Posterior cingulate gyrus (tissue), 11 donors: ENCODE results near the gene SDHAF2.
"Not testable (repeated sequence)": the region's sequence is repeated elsewhere in the genome, so short reads cannot be mapped to it uniquely, and the experiment has no call there.

Source experiments
- DNase-seq, 10 donors: peaks; one replicate each; pipeline versions ENCODE4 v3.0.0 to v3.0.0-alpha.2; 2020 to 2021; ENCODE audit warnings: mixed read lengths in 3 of 10
- intact Hi-C: fragments of 100-400 bp; cut with DNase I; formaldehyde crosslinking; loops from one replicate; pipeline ENCODE4 v1.15.1; 2023

Gene SDHAF2

GRCh38 chr11:61422226-61422625 is 7.7 kb upstream of the SDHAF2 start:
- DNase-seq, result no peak
- intact Hi-C loops, result no loop called here

GRCh38 chr11:61425367-61426131 is 4.4 kb upstream of the SDHAF2 start:
- no peak for DNase-seq
- intact Hi-C loops, result no loop called here

DNA sequence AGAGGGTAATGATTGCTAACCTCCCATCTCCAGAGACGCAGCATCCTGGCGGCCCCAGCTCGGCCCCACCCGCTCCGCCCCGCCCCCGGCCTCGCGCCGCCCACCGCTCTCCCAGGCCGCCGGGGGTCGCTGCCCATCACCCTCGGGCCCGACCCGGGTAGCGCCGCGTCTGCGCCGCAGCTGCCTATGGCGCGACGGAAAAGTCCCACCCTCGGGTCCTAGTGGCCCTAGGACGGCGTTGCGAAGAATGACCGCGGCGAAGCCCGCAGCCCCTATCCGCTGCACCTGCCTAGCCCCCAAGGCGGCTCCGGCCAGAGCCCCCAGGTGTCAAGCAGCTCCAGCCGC is 606 bp upstream of the SDHAF2 start:
- DNase-seq, result peak in 5 of 10 donors; percentile 13 to 80 (median 30)
- intact Hi-C loops, result no loop called here

GRCh38 chr11:61430839-61431238 is 915 bp downstream of the SDHAF2 start:
- intact Hi-C loops, result loop anchor here (10.0 kb wide), 1 partner anchor 96 kb away; the partner anchor contains the start of genes DDB1 and TKFC
- DNase-seq, result not testable (repeated sequence)

DNA sequence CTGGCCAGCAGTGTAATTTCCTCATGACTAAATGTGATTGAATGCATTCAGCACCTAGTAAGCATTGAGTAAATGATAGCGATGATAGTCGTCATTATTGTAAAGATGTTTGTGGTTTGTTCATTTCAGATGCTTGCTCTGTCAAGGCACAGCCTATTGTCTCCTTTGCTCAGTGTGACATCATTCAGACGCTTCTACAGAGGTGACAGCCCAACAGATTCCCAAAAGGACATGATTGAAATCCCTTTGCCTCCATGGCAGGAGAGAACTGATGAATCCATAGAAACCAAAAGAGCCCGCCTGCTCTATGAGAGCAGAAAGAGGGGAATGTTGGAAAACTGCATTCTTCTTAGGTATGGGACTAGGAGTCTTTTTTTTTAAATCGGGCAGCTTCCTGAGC is 7.6 kb downstream of the SDHAF2 start:
- DNase-seq, result no peak
- intact Hi-C loops, result loop anchor here (10.0 kb wide), 1 partner anchor 103 kb away; the partner anchor contains the start of genes DDB1 and TKFC

DNA sequence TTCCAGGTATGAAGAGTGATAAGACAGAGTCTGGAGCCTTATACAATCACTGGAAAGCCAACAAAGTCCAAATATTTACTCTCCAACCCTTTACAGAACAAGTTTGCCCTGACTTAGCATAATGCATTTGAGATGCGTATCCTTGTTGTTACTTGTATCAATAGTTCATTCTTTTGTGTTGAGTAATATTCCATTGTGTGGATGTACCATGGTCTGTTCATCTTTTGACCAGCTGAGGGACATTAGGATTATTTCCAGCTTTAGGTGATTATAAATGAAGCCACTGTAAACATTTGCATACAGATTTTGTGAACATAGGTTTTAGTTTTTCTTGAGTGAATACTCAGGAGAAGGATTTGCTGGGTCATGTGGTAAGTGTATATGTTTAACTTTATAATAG is 9.7 kb downstream of the SDHAF2 start:
- intact Hi-C loops, result loop anchor here (10.0 kb wide), 1 partner anchor 105 kb away; the partner anchor contains the start of genes DDB1 and TKFC
- DNase-seq, result no peak

DNA sequence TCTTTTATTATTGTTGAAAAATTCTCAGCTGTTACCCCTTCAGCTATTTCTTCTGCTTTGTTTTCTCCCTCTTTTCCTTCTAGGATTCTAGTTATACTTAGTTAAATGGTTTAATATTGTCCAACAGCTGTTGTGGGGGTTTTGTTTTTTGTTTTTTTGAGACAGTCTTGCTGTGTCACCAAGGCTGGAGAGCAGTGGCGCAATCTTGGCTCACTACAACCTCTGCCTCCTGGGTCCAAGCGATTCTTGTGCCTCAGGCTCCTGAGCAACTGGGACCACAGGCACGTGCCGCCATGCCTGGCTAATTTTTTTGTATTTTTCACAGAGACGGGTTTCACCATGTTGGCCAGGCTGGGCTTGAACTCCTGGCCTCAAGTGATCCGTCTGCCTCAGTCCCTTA is 12.7 kb downstream of the SDHAF2 start:
- intact Hi-C loops, result no loop called here
- DNase-seq, result no peak

- DNase-seq, result no peak
- intact Hi-C loops, result no loop called here
Measured at GRCh38 chr11:61445516-61445915, 15.6 kb downstream of the SDHAF2 start.

DNA sequence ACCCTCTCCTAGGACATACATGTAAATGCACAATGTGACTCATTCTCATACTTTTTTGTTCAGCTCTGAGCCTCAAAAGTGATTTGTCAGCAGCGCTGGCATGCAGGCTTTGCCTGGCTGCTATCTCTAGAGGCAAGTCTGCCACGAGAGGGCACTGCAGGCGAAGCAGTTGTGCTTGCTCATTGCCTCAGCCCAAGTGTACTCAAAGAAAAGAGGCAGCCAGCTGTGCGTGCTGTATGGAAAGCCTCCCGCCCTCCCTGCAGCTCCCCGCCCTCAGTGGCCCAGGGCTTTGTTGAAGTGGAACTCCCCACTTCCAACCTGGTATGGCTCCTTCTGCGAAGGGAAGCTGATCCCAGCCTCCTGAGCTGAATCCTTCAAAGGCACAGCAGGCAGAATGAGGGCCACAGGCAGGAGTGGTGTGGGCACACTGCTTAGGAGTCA is 16.3 kb downstream of the SDHAF2 start:
- intact Hi-C loops, result loop anchor here (1.0 kb wide), 2 partner anchors 71 to 192 kb away; no protein-coding TSS in a partner anchor
- DNase-seq, result peak; percentile 87 to 99 (median 94)

GRCh38 chr11:61447601-61448551 is 18.0 kb downstream of the SDHAF2 start:
- intact Hi-C loops, result no loop called here

DNA sequence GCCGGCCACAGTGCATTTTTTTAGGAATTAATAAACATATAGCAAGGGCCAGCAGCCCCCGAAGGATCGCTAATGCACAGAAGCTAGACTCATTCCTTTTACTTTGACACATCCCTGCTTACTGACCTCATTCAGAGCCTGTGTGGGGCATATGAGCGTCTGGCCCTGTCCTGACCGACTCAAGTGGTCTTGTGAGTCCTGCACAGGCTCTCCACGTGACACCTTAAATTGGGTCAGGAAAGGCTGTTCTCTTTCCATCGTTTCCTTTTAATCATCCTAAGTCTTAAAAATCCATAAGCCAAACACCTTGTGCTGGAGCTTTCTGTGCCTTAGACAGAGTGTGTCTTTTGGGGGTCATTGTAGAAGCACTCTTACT is 18.6 kb downstream of the SDHAF2 start:
- DNase-seq, result peak in 1 of 10 donors; percentile 28
- intact Hi-C loops, result no loop called here

More at GRCh38 chr11:61447601-61448551, 18.0 kb downstream of the SDHAF2 start:
- DNase-seq, result peak in 3 of 10 donors; percentile 11 to 28 (median 22)

- intact Hi-C loops, result no loop called here
- no peak for DNase-seq
Measured at GRCh38 chr11:61452825-61453224, 22.9 kb downstream of the SDHAF2 start.

- DNase-seq, result peak in 1 of 10 donors; percentile 7
Measured at GRCh38 chr11:61453695-61454094, 23.8 kb downstream of the SDHAF2 start.

DNA sequence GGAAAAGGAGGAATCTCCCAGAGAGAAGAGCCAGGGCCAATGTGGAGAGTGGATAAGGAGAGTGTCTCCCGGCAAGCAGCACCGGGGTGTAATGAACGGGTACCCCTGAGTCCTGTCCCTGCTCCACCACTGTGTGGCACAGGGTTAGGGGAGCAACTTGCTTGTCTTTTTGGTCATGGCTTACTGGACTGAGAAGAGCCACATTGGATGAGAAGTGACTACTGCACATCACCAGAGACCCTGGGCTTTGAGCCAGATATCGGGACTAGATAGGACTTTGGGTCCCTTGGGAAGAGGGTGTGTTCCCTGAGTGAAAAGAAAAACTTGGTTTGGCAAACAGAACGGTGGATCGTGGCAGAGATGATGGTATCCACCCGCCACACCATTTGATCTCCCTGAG is 24.6 kb downstream of the SDHAF2 start:
- DNase-seq, result no peak
- intact Hi-C loops, result no loop called here

More at GRCh38 chr11:61453695-61454094, 23.8 kb downstream of the SDHAF2 start:
- intact Hi-C loops, result no loop called here

GRCh38 chr11:61460474-61460881 is 30.6 kb downstream of the SDHAF2 start:
- peak in 2 of 10 donors; percentile 40 to 62 for DNase-seq
- intact Hi-C loops, result no loop called here

DNA sequence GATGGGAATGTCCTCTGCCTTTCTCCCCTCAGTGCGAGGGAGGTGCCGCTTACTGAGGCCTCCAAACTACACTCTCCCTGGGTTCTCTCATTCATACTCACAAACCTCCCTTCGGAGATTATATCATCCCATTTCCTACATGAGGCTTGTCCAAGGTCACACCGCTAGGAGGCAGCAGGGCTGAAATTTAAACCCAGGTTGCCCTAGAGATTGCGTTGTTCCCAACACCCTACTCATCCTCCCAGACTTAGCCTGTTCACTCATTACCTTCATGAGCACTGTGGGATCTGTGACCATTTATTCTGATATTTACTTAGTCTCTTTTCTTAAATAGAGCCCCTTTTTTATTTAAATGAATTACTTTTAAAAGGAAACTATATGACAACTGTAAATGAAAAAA is 31.1 kb downstream of the SDHAF2 start:
- no peak for DNase-seq
- intact Hi-C loops, result no loop called here

DNA sequence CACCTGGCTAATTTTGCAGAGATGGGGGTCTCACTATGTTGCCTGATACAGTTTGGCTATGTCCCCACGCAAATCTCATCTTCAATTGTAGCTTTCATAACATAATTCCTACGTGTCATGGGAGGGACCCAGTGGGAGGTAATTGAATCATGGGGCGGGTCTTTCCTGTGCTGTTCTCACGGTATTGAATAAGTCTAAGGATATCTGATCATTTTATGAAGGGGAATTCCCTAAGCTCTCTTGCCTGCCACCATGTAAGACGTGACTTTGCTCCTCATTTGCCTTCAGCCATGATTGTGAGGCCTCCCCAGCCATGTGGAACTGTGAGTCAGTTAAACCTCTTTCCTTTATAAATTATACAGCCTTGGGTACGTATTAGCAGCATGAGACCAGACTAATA is 37.7 kb downstream of the SDHAF2 start:
- intact Hi-C loops, DNase-seq: not testable (repeated sequence)

- DNase-seq, result no peak
- intact Hi-C loops, result no loop called here
Measured at GRCh38 chr11:61468002-61468401, 38.1 kb downstream of the SDHAF2 start.

DNA sequence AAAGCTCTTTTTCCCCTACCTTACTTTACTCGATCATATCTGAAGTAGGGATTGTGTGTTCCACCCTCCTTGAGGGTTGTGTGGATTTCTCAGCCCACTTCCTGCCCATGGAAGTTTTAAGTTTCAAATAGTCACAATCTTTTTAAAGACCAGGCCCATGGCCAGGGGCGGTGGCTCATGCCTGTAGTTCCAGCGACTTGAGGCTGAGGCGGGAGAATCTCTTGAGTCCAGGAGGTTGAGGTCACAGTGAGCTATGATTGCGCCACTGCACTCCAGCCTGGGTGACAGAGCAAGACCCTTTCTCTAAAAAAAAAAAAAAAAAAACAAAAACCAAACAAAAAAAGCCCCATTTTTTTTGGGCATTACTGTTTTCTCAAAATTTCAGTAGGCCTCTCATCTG is 42.4 kb downstream of the SDHAF2 start:
- no peak for DNase-seq
- intact Hi-C loops, result no loop called here

- DNase-seq, result no peak
- intact Hi-C loops, result no loop called here
Measured at GRCh38 chr11:61472868-61473267, 42.9 kb downstream of the SDHAF2 start.
